Memory B cell (primary cell): Measurements from ENCODE around the gene RARA.
A peak's percentile ranks its signal among the peaks of the same experiment; 100 is the strongest.

ENCODE experiments used
- ATAC-seq: fragments of 150-1000 bp; cut with Tn5 transposase; 2 replicates; pipeline ENCODE4 v1.10.0; 2021; ENCODE audit warnings: low read depth, mild to moderate bottlenecking, moderate library complexity
- DNase-seq, 2 donors: peaks; one replicate each; pipeline ENCODE4 v3.0.0; 2022; ENCODE audit warnings: low spot score in 2 of 2
- H3K27ac Mint-ChIP-seq: one replicate; pipeline ENCODE4 v1.8.0; 2022; ENCODE audit warnings: mild to moderate bottlenecking, moderate library complexity, mixed read lengths
- H3K27me3 Mint-ChIP-seq: one replicate; pipeline ENCODE4 v1.8.0; 2022; ENCODE audit warnings: mixed read lengths
- H3K36me3 Mint-ChIP-seq: one replicate; pipeline ENCODE4 v1.8.0; 2022; ENCODE audit warnings: mild to moderate bottlenecking, mixed read lengths
- H3K4me1 Mint-ChIP-seq: one replicate; pipeline ENCODE4 v1.8.0; 2022; ENCODE audit warnings: mixed read lengths
- H3K4me3 Mint-ChIP-seq: one replicate; pipeline ENCODE4 v1.8.0; 2022; ENCODE audit warnings: mild to moderate bottlenecking, moderate library complexity, mixed read lengths
- H3K9me3 Mint-ChIP-seq: one replicate; pipeline ENCODE4 v1.8.0; 2022; ENCODE audit warnings: mixed read lengths

Gene RARA

DNA sequence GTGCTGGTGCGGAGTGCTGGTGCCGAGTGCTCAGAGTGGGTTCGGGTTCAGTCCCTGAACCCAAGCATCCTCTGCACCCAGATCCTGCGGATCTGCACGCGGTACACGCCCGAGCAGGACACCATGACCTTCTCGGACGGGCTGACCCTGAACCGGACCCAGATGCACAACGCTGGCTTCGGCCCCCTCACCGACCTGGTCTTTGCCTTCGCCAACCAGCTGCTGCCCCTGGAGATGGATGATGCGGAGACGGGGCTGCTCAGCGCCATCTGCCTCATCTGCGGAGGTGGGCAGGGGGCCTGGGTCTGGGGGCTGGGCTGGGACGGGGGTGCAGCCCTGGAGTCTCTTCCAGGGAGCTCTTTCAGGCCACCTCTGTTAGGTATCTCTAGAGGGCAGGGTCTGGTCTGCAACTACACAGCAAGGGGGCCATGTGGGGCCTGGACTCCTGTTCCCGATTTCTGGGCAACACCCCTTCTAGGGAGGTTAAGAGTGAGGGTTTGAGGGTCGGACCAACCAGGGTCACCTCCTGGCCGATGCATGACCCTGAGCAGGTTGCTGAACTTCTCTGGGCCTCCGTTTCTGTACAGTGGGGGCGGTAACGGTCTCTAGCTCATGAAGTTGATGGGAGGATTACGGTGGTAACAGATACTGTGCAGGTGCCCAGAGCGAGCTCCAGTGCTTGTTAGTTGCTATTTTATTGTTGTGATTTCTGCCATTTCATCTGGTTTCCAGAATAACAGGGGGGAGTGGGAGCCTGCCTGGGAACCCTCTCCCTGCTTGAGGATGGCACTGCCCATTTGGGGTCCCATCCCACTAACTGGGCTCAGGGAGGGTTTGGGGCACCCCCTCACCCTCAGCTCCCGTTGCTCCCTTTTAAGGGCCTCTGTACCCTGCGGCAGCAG, 45.5 kb downstream of the RARA start:
- ATAC-seq (no peak), DNase-seq (peak in 1 of 2 donors; percentile 15)
- H3K4me1 Mint-ChIP-seq: peaks cover 21% of the 10 kb centered on the region
- no peaks in the 10 kb centered on the region for H3K27me3 Mint-ChIP-seq
- H3K27ac Mint-ChIP-seq: peak overlapping the region; percentile 11
- H3K4me3 Mint-ChIP-seq: no peak overlapping the region
- H3K36me3 Mint-ChIP-seq: peaks cover 10% of the 10 kb centered on the region
- no peaks in the 10 kb centered on the region for H3K9me3 Mint-ChIP-seq

DNA sequence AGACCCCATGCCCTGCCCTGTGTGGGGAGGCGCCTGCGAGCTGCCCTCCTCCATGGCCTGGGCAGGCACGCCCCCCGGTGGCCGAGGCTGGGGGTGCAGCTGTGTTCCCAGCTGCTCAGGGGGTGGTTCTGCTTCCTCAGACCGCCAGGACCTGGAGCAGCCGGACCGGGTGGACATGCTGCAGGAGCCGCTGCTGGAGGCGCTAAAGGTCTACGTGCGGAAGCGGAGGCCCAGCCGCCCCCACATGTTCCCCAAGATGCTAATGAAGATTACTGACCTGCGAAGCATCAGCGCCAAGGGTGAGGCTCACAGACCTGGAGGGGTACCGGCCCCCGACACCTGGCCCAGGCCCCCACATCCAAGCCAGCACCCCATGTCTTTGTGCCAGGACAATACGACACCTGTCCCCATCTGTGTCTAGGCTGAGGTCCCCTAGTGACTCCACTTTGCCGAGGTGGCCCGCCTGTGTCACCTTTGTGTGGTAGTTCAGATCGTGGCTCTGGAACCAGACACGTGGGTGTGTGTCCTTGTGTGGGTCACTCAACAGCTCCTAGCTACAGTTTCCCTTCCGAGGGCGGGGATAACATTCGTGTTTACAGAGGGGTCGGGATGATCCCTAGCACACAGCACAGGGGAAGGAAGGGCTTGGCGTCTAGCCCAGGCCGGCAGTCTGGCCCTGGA, 46.3 kb downstream of the RARA start:
- ATAC-seq (peak; percentile 83), DNase-seq (peak; percentile 94 to 99)
- peaks cover 16% of the 10 kb centered on the region for H3K4me1 Mint-ChIP-seq
- no peak overlapping the region for H3K4me3 Mint-ChIP-seq
- H3K9me3 Mint-ChIP-seq: no peaks in the 10 kb centered on the region
- peaks cover 10% of the 10 kb centered on the region for H3K36me3 Mint-ChIP-seq
- peaks cover 2% of the 10 kb centered on the region for H3K27me3 Mint-ChIP-seq
- peak overlapping the region; percentile 11 for H3K27ac Mint-ChIP-seq

DNA sequence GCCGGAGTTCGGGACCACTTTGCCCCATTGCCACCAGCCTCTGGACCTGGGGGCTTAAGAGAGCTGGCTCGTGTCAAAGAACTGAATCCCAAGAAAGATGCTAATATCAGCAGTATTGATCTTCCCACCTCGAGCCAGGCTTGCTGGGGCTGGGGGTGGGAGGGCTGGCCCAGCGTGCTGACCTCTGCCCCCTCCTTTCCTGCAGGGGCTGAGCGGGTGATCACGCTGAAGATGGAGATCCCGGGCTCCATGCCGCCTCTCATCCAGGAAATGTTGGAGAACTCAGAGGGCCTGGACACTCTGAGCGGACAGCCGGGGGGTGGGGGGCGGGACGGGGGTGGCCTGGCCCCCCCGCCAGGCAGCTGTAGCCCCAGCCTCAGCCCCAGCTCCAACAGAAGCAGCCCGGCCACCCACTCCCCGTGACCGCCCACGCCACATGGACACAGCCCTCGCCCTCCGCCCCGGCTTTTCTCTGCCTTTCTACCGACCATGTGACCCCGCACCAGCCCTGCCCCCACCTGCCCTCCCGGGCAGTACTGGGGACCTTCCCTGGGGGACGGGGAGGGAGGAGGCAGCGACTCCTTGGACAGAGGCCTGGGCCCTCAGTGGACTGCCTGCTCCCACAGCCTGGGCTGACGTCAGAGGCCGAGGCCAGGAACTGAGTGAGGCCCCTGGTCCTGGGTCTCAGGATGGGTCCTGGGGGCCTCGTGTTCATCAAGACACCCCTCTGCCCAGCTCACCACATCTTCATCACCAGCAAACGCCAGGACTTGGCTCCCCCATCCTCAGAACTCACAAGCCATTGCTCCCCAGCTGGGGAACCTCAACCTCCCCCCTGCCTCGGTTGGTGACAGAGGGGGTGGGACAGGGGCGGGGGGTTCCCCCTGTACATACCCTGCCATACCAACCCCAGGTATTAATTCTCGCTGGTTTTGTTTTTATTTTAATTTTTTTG, 47.1 kb downstream of the RARA start:
- Mint-ChIP-seq H3K9me3 (no peaks in the 10 kb centered on the region), H3K36me3 (peaks cover 10% of the 10 kb centered on the region), H3K4me3 (no peak overlapping the region), H3K27ac (no peak overlapping the region), H3K27me3 (peaks cover 6% of the 10 kb centered on the region), H3K4me1 (peaks cover 16% of the 10 kb centered on the region)
- DNase-seq (peak in 1 of 2 donors; percentile 14), ATAC-seq (no peak)

DNA sequence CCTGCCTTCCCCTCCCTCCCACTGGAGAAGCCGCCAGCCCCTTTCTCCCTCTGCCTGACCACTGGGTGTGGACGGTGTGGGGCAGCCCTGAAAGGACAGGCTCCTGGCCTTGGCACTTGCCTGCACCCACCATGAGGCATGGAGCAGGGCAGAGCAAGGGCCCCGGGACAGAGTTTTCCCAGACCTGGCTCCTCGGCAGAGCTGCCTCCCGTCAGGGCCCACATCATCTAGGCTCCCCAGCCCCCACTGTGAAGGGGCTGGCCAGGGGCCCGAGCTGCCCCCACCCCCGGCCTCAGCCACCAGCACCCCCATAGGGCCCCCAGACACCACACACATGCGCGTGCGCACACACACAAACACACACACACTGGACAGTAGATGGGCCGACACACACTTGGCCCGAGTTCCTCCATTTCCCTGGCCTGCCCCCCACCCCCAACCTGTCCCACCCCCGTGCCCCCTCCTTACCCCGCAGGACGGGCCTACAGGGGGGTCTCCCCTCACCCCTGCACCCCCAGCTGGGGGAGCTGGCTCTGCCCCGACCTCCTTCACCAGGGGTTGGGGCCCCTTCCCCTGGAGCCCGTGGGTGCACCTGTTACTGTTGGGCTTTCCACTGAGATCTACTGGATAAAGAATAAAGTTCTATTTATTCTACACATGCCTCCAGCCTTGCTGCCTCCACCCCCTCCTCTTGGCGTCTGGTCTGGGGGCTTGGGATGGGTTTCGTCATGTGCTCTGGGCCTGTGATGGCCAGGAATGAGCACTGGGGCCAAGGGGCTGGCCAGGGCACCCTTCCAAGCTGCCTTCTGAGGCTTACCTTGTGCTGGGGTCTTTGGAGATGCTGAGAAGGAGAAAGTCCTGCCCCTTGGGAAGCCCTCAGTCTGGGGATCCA, 48.3 kb downstream of the RARA start:
- H3K36me3 Mint-ChIP-seq: peaks cover 10% of the 10 kb centered on the region
- H3K27me3 Mint-ChIP-seq: peaks cover 6% of the 10 kb centered on the region
- H3K4me1 Mint-ChIP-seq: peaks cover 18% of the 10 kb centered on the region
- H3K27ac Mint-ChIP-seq: peak overlapping the region; percentile 35
- DNase-seq: no peak
- H3K9me3 Mint-ChIP-seq: no peaks in the 10 kb centered on the region
- no peak overlapping the region for H3K4me3 Mint-ChIP-seq
- no peak for ATAC-seq

DNA sequence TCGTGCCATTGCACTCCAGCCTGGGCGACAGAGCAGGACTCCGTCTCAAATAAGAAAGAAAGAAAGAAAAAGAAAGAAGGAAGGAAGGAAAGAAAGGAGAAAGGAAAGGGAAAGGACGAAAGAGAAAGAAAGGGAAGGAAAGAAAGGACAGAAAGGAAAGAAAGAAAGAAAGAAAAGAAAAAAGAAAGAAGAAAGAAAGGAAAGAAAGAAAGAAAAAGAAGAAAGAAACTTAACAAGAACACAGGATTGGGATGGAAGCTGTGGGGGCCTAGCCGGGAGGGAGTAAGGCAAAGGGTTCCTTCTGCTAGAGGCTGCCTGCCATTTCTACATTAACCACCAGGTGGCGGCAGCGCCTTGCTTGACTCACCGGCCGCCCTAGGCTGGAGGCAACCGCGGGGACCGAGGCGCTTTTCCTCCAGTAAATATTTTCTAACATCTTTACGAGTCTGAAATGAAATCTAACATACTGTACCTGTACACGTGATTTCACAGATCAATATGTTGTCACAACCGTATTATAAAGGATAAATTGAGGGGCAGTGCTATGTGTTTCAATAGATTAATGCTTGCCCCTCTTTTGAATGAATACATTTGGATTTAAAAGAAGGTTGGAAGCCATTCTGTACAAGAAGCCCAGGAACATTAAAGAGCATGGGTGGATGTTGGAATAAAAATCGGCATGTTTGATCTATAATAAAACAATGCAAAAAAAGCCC, 49.5 kb downstream of the RARA start:
- Mint-ChIP-seq H3K27ac (no peak overlapping the region), H3K27me3 (peaks cover 8% of the 10 kb centered on the region), H3K36me3 (peaks cover 4% of the 10 kb centered on the region), H3K9me3 (no peaks in the 10 kb centered on the region), H3K4me3 (peak overlapping the region; percentile 14), H3K4me1 (peaks cover 13% of the 10 kb centered on the region)
- peak; percentile 92 to 94 for DNase-seq
- ATAC-seq: peak; percentile 53

DNA sequence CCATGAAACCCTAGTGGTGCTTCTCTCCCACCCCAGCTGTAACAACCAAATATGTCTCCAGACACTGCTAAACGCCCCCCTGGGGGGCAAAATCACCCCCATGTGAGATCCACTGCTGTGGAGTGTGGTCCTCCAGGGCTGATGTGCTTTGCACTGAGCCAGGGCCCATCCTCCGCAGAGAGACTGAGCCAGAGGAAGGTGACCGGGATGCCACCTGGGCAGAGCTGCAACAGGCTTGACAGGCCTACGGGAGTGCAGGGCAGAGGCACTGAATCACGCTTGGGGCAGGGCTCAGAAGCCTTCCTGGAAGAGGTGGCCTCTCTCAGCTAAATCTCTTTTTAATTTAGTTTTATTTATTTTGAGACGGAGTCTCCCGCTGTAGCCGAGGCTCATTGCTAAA, 51.1 kb downstream of the RARA start:
- ATAC-seq (no peak), DNase-seq (no peak)
- H3K27ac Mint-ChIP-seq: no peak overlapping the region
- peaks cover 4% of the 10 kb centered on the region for H3K36me3 Mint-ChIP-seq
- no peaks in the 10 kb centered on the region for H3K9me3 Mint-ChIP-seq
- H3K27me3 Mint-ChIP-seq: peaks cover 9% of the 10 kb centered on the region
- no peak overlapping the region for H3K4me3 Mint-ChIP-seq
- H3K4me1 Mint-ChIP-seq: peaks cover 14% of the 10 kb centered on the region

DNA sequence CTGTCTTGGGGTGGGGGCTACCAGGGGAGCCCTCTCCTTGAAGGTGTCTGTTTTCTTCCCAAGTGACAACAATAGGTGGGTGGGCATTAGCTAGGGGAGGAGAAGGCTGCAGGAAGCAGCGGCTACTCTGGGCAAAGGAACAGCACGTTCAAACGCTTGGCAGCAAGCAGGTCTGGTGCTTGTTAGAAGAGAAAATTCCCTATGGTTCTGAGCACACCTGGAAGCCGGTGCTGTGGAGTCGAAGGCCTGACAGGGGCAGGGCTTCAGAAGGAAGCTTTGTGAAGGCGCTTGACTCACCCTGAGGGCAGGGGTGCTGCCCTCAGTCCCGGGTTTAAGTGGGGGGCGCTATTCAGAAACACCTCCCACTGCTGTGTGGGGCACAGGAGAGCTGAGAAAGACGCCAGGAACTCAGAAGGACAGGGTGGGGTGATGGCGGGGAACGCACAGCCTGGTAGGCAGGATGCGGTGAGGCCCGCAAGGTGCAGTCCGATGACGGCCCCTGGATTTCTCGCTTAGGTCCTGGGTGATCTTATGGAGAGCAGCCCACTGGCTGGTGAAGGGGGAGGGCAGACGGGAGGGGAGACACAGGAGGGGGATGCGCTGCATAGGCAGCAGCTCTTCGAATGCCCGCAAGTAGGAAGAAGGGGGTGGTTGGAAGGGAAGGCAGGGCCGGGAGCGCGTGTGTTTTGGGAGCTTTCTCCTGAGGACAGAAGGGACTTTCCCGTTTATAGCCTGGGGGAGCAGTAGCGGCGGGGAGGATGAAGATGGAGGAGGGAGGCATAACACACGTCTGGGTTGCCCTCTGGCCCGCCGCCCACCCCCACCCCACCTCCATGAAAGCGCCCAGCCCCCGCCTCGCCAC, 52.3 kb downstream of the RARA start:
- ATAC-seq (no peak), DNase-seq (no peak)
- H3K27ac Mint-ChIP-seq: no peak overlapping the region
- peaks cover 9% of the 10 kb centered on the region for H3K27me3 Mint-ChIP-seq
- H3K4me1 Mint-ChIP-seq: peaks cover 14% of the 10 kb centered on the region
- peak overlapping the region; percentile 37 for H3K4me3 Mint-ChIP-seq
- H3K36me3 Mint-ChIP-seq: peaks cover 3% of the 10 kb centered on the region
- H3K9me3 Mint-ChIP-seq: no peaks in the 10 kb centered on the region

DNA sequence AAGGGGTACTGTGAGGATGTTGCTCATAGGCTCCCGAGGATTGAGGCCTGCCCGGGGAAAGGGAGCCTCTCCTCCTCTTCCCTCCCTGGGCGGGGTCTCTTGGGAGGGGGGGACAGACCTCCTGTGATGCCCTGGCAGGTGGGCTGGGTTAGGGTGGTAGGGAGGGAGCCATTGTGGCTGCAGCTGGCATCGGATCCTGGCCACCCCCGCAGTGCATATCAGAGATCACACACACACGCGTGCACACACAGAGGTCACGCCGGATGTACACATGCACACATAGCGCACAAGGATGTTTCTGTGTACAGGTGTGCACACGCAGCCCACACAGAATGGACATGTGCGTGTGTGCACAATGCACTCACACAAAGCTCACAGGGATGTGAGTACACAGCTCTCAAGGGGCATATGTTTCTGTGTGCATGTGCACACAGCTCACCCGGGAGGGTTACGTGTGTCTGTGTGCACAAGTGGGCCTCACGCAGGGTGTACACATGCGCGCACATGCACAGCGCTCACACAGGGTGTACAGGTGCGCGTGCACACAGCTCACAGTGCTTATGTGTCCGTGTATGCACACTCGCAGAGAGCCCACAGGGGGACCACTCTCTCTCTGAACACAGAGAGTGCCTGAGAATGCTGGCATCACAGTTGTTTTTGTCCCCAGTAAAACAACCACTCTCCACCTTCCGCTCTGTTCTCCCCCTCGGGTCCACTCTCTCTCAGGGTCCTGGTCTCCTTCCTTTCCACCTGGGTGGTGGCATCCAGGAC, 53.1 kb downstream of the RARA start:
- no peak for DNase-seq
- peak overlapping the region; percentile 51 for H3K4me3 Mint-ChIP-seq
- no peaks in the 10 kb centered on the region for H3K9me3 Mint-ChIP-seq
- no peak overlapping the region for H3K27ac Mint-ChIP-seq
- no peaks in the 10 kb centered on the region for H3K36me3 Mint-ChIP-seq
- peaks cover 14% of the 10 kb centered on the region for H3K4me1 Mint-ChIP-seq
- peak; percentile 22 for ATAC-seq
- peaks cover 9% of the 10 kb centered on the region for H3K27me3 Mint-ChIP-seq

DNA sequence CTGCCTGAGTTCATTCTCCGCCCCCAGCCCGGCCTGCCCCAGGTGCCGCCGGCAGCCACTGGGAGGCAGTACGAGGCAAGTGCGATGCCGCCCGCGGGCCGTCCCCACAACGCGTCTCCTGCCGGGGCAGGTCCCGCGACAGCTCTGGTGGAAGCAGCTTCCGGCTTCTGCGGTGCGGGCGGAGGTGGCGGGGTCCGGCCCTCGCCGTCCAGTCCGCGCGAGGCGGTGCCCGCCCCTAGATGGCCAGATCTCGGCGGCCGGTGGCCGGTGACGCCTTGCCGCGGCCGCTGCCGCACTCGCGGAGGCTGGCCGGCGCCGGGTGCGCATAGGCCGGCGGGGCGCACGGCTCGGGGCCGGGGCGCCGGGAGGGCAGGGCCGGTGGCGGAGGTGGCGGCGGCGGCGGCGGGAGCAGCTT, 53.7 kb downstream of the RARA start:
- peak; percentile 86 for ATAC-seq
- peaks cover 9% of the 10 kb centered on the region for H3K27me3 Mint-ChIP-seq
- peak; percentile 81 to 82 for DNase-seq
- H3K9me3 Mint-ChIP-seq: no peaks in the 10 kb centered on the region
- H3K4me1 Mint-ChIP-seq: peaks cover 14% of the 10 kb centered on the region
- peak overlapping the region; percentile 51 for H3K4me3 Mint-ChIP-seq
- no peaks in the 10 kb centered on the region for H3K36me3 Mint-ChIP-seq
- H3K27ac Mint-ChIP-seq: no peak overlapping the region

DNA sequence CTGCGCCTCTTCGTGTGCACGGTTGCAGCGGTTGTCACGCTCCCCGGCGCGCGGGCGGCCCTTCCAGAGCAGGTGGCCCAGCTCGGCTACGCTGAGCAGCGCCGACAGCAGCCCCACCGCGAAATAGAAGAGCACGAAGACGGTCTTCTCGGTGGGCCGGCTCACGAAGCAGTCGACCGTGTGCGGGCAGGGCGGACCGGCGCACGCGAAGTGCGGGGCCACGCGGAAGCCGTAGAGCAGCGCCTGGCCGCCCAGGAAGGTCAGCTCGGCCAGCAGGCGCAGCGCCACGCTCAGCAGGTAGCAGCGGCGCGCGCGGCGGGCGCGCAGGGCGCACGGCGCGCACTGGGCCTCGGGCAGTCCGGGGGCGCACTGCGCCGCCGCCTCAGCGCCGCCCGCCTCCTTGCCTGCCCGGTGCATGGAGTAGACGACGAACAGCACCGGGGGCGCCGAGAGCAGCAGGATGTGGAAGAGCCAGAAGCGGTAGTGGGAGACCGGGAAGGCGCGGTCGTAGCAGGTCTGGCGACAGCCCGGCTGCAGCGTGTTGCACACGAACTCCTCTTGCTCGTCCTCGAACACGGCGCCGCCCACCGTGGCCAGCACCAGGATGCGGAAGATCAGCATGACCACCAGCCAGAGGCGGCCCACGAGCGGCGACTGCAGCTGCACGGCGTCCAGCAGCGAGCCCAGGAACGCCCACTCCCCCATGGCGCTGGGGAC, 54.3 kb downstream of the RARA start:
- no peaks in the 10 kb centered on the region for H3K9me3 Mint-ChIP-seq
- no peak overlapping the region for H3K27ac Mint-ChIP-seq
- H3K27me3 Mint-ChIP-seq: peaks cover 9% of the 10 kb centered on the region
- DNase-seq (peak in 1 of 2 donors; percentile 19), ATAC-seq (peak; percentile 38)
- no peaks in the 10 kb centered on the region for H3K36me3 Mint-ChIP-seq
- peak overlapping the region; percentile 83 for H3K4me3 Mint-ChIP-seq
- peaks cover 12% of the 10 kb centered on the region for H3K4me1 Mint-ChIP-seq
